Mucosa of gallbladder (tissue), 1 donor: ENCODE data around the gene IKZF2. TPM values are rescaled to one million over a fixed set of nuclear protein-coding genes. Genes with fewer than 3 reads are reported as not detected.
"Not testable (repeated sequence)": the region's sequence is repeated elsewhere in the genome, so short reads cannot be mapped to it uniquely, and the experiment has no call there.

Experiments
- DNase-seq: peaks from one replicate; pipeline ENCODE4 v3.0.0-alpha.2; 2020; ENCODE audit warnings: low spot score
- total RNA-seq: library from RNA; stranded (reverse); gene quantifications from one replicate; pipeline ENCODE4 v1.2.1, GENCODE V29; 2021
- donor health status: DM: no; HTN: no; CAD: no.

The IKZF2 gene
- total RNA-seq, 1 donor from 2014 or later, result 12.7 TPM

DNA sequence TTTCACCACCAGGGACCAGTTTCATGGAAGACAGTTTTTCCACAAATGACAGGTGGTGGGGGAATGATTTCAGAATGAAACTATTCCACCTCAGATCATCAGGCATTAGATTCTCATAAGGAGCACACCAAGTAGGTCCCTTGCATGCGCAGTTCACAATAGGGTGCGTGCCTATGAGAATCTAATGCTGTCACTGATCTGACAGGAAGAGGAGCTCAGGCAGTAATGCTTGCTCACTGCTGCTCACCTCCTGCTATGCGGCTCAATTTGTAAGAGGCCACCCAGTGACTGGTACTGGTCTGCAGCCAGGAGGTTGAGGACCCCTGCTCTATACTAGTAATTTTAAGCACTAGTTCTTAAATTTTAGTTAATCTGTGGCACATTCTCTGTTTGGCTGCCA, 107.8 kb downstream of the IKZF2 start:
- DNase-seq, result no peak

DNA sequence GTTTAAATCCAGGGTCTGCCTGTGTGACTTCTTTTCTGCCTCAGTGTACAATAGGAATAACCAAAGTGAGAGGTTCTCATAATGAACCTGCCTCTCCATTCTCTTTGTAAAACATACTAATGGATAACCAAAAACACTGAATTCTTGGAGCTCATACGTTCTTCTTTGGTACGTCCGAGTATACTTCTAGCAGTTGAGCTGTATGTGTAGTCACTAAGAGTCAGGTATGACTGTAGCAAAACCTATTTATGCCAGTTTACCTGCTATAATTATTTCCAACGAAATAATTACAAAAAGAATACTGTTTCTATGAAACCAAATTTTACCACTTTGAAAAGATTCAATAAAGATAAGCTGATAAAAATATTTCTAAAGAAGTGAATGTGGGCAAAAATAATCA, 109.2 kb downstream of the IKZF2 start:
- DNase-seq, result no peak

- DNase-seq, result no peak
These were observed 114.6 kb downstream of the IKZF2 start for GRCh38 chr2:213036836-213037235.

GRCh38 chr2:213034585-213034984, 116.8 kb downstream of the IKZF2 start:
- DNase-seq, result no peak

GRCh38 chr2:213032607-213033006, 118.8 kb downstream of the IKZF2 start:
- DNase-seq, result no peak

DNA sequence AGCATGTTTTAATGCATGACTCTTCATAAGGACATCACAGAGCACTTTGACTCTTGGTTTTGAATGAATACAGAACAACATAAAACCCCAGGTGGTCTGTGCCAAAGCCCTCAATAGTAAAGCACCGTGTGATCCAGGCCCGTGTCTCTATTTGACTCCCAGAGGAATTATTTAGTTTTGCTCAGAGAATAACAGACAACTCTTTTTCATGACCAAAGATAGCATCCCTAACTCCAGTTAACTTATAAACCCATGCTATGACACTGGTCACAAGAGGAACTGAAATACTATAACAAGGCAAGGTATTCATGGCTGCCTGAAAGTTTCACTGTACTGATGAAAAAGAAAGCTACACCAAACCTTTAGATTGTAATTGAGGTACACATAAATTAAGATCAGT, 128.4 kb downstream of the IKZF2 start:
- DNase-seq, result no peak

DNA sequence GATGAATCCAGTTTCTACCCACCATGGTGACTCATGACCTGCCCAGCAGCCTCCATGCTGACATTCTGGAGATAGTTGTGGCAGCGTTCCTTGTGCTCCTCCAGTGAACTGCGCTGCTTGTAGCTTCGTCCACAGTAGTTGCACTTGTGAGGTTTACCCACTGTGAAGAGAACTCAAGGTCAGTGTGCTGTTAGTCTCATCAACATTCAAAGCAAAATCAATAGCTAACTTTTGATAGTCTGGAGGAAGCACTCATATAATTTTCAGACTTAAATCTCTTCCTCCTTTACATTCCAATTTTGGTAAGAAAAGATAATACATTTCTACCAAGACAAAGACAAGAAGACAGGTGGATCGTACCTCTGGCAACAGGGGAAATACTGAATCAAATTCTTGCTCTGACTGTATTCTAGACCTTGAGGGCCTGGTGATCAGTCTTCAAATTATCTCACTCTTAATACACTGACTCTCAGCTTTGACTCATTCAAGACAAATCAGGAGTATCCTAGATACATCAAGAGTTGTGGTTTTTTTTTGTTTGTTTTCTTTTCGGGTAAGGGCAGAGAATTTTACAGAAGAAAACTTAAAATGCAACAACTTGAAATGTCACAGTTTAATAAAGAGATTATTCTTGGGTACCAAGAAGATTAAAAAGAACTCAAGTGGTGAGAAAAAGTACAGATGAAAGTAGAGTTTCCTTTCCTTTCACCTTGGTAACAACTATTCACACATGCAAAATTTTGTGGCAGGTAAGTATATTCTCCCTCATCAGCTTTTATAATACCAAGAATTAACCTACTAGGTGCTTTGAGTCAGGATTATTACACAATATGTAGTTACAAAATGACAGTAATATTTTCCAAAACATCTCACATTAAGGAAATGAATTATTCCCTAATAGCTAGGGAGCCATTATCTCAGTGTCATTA, 129.2 kb downstream of the IKZF2 start:
- no peak for DNase-seq

- DNase-seq, result not testable (repeated sequence)
These were observed 130.5 kb downstream of the IKZF2 start for GRCh38 chr2:213020913-213021312.

DNA sequence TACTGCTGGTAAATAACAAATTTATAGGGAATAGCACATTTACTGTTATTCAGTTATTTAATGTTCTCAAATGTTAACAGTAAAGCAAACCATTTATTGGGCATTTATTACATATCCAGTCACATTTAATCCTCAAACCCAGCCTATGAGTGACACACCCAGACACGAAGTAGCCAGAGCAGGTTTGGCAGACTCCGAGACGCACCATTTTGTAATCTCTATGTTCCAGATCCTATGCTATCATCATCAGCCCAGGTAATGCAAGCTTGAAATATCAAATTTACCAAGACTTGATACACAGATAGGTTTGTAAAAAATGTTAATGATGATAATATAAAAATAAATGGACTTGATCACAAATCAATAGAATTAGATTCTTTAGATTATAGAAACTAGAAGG, 131.1 kb downstream of the IKZF2 start:
- DNase-seq, result no peak

DNA sequence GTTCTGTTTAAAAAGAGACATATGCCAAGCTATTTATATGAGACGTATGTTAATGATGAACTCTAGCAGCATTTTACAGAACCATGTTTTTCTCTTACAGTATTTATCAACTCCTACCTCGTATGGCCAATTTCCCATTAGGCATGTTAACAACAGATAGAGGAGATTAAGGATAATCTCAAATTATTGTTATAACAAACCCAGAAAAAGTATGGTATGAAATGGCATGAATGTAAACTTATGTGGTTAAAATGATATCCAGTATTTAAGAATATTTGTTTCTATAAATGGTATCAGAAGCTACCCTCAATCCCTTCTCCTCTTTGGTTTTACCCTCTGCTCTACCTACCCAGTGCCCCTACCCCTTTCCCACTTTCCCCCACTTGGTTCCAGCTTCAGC, 132.0 kb downstream of the IKZF2 start:
- no peak for DNase-seq

- no peak for DNase-seq
These were observed 133.0 kb downstream of the IKZF2 start for GRCh38 chr2:213018340-213018901.

GRCh38 chr2:213017404-213017803, 134.0 kb downstream of the IKZF2 start:
- DNase-seq, result no peak

DNA sequence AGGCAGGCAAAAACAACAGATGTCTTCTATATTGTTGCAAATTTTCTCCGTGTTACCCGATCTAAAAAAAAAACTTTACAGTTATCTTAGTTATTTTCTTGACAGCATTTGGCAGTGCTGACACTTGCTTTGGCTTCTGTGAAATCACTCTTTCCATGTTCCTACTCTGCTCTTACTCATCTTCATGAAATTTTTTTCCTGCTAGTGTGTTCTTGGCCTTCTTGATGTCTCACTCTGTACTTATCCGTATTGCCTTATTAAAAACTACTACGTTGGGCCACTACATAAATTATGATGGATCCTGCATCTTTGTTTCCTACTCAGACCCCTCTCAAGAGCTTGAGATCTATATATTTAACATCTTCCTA, 134.4 kb downstream of the IKZF2 start:
- no peak for DNase-seq

GRCh38 chr2:213016166-213016983, 135.0 kb downstream of the IKZF2 start:
- DNase-seq, result no peak

GRCh38 chr2:213015387-213016165, 135.8 kb downstream of the IKZF2 start:
- no peak for DNase-seq

DNA sequence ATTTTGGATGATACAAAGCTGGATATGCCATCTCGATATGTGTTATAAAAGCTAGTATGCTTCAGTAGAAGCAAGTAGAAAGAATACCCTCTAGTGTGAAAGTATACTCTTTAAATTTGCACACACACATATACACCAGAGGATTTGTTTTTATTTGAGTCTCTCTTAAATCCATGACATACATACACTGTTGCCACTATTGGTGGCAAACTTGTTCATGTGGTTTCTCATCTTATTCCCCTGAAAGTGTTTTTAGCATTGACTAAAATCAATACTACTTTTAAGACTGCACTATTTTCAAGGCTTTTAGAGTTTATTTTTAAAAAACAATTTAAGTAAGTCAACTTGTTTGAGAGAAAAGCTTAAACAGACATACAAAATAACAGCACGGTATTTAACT, 137.4 kb downstream of the IKZF2 start:
- DNase-seq, result no peak

GRCh38 chr2:213011505-213011904, 139.9 kb downstream of the IKZF2 start:
- no peak for DNase-seq

DNA sequence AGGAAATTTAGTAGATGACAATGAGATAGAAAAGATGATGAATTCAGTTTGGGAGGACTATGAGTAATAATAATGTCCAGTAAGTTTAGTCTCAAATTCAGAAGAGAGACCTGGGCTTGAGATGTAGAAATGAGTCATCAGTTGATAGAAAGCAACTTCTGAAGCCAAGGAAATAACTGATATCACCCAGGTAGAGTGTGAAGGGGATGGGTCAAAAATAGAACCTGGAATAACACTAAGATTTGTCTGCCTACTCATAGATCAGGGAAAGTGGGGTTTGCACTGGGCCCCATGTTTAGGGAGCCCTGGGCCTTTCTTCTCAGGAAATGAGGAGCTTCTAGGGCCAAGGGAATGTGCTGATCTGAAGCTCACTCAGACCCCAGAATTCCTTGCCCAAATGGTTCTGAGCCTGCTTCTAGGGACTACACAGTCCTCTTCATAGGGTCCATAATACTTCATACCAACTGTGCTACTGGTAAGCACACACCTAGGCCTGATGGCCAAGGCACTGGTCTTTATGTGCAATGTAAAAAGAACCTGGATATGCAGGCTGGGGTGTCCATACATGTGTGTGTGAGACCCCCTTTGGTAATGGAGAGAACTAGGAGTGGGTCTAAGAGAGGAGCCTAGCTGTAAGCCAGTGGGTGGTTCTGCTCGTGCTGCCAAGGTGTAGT, 141.2 kb downstream of the IKZF2 start:
- DNase-seq, result no peak

- DNase-seq, result no peak
These were observed 144.0 kb downstream of the IKZF2 start for GRCh38 chr2:213007290-213007838.

DNA sequence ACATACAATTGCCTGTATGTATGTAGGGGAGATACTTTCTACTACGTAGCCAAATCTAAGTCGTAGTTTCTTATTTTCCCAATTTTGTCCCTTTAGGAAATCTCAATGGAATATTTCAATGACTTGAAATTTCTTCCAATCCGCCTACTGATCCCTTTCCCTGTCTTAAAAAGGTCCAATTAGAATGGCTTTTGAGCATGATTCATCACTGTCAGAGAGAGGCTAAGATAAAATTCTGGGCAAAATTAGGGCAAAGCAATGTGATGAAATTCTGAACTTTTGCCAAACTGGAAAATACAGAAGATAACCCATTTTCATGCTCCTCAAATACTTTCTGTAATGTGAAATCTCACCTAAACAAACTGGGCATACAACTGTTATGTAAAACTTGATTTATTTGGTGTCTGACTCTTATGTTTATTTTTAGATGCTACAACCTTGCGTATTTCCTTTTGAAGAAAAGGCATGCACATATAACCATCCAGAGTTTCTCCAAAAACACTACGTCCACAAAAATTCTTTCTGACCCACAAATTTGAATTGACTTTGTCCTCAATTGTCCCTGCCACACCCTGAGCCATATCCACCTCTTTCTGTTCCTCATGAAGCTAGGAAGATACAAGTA, 147.1 kb downstream of the IKZF2 start:
- DNase-seq, result no peak
